Muscle of back (tissue), 13 donors: ENCODE results near the gene PHPT1. TPM values are rescaled to one million over a fixed set of nuclear protein-coding genes. Genes with fewer than 3 reads are reported as not detected.
"Not testable (repeated sequence)": the region's sequence is repeated elsewhere in the genome, so short reads cannot be mapped to it uniquely, and the experiment has no call there.

ENCODE experiments used
- DNase-seq, 3 donors: peaks; one replicate each; pipeline versions ENCODE4 v3.0.0 to v3.0.0-alpha.2; 2013
- long read RNA-seq, 9 donors: transcript quantifications; one replicate each; lab custom pipeline, GENCODE V29; 2026
- polyA plus RNA-seq, 10 donors: library from polyadenylated mRNA; unstranded; fragments of 120-200 nt; gene quantifications; one replicate each; pipeline ENCODE4 v1.2.1, GENCODE V29; 2013; ENCODE audit not compliant: insufficient read length in 10 of 10

PHPT1 gene
- 100 to 1,000 TPM in 4 of 10 donors, 10 to 100 TPM in 6; 63.9 to 118 (median 81.7) TPM for polyA plus RNA-seq
- long read RNA-seq, donor 1, transcript PHPT1-201 (3 exons, 890 nt) = major isoform, 112 of 118 reads
- long read RNA-seq, donor 1, partial matches to known transcripts = 0 of 118 reads
- long read RNA-seq, donor 1, other reads (novel, unspliced or antisense) = 0 of 118 reads
- long read RNA-seq, donor 2, transcript PHPT1-204 (2 exons, 627 nt) = minor isoform, 10 of 148 reads
- long read RNA-seq, donor 2, transcript PHPT1-201 (3 exons, 890 nt) = major isoform, 126 of 148 reads
- long read RNA-seq, donor 2, partial matches to known transcripts = 8 of 148 reads
- long read RNA-seq, donor 2, other reads (novel, unspliced or antisense) = 0 of 148 reads
- long read RNA-seq, donor 3, partial matches to known transcripts = 0 of 1 reads
- long read RNA-seq, donor 3, other reads (novel, unspliced or antisense) = 0 of 1 reads
- long read RNA-seq, donor 4, transcript PHPT1-204 (2 exons, 627 nt) = minor isoform, 5 of 121 reads
- long read RNA-seq, donor 4, transcript PHPT1-201 (3 exons, 890 nt) = major isoform, 113 of 121 reads
- long read RNA-seq, donor 4, partial matches to known transcripts = 0 of 121 reads
- long read RNA-seq, donor 4, other reads (novel, unspliced or antisense) = 0 of 121 reads
- long read RNA-seq, donor 5, transcript PHPT1-204 (2 exons, 627 nt) = minor isoform, 5 of 221 reads
- long read RNA-seq, donor 5, transcript PHPT1-201 (3 exons, 890 nt) = major isoform, 214 of 221 reads
- long read RNA-seq, donor 5, partial matches to known transcripts = 0 of 221 reads
- long read RNA-seq, donor 5, other reads (novel, unspliced or antisense) = 0 of 221 reads
- long read RNA-seq, donor 6, transcript PHPT1-204 (2 exons, 627 nt) = minor isoform, 8 of 168 reads
- long read RNA-seq, donor 6, transcript PHPT1-201 (3 exons, 890 nt) = major isoform, 145 of 168 reads
- long read RNA-seq, donor 6, partial matches to known transcripts = 6 of 168 reads
- long read RNA-seq, donor 6, other reads (novel, unspliced or antisense) = 0 of 168 reads
- long read RNA-seq, donor 7, transcript PHPT1-201 (3 exons, 890 nt) = major isoform, 91 of 102 reads
- long read RNA-seq, donor 7, transcript PHPT1-204 (2 exons, 627 nt) = minor isoform, 6 of 102 reads
- long read RNA-seq, donor 7, partial matches to known transcripts = 0 of 102 reads
- long read RNA-seq, donor 7, other reads (novel, unspliced or antisense) = 0 of 102 reads
- long read RNA-seq, donor 8, transcript PHPT1-201 (3 exons, 890 nt) = major isoform, 94 of 97 reads
- long read RNA-seq, donor 8, partial matches to known transcripts = 0 of 97 reads
- long read RNA-seq, donor 8, other reads (novel, unspliced or antisense) = 0 of 97 reads
- long read RNA-seq, donor 9, transcript PHPT1-201 (3 exons, 890 nt) = major isoform, 16 of 19 reads
- long read RNA-seq, donor 9, partial matches to known transcripts = 0 of 19 reads
- long read RNA-seq, donor 9, other reads (novel, unspliced or antisense) = 0 of 19 reads

GRCh38 chr9:136849038-136849959 is at the start of gene PHPT1:
Gene PHPT1, plus strand, starts transcription at chr9:136849409. Its CDS starts 22 bp downstream, at chr9:136849431.
- DNase-seq = peak; percentile 99 to 100 (median 99)

- DNase-seq = peak in 1 of 3 donors; percentile 59
Observed at GRCh38 chr9:136799854-136800657, 49.2 kb upstream of the PHPT1 start.

- DNase-seq = no peak
Observed at GRCh38 chr9:136802321-136802720, 46.9 kb upstream of the PHPT1 start.

- DNase-seq = not testable (repeated sequence)
Observed at GRCh38 chr9:136803009-136803550, 46.1 kb upstream of the PHPT1 start.

- no peak for DNase-seq
Observed at GRCh38 chr9:136803551-136804508, 45.4 kb upstream of the PHPT1 start.

GRCh38 chr9:136804509-136805206 is 44.6 kb upstream of the PHPT1 start:
- no peak for DNase-seq

- DNase-seq = no peak
Observed at GRCh38 chr9:136805207-136805740, 43.9 kb upstream of the PHPT1 start.

- DNase-seq = no peak
Observed at GRCh38 chr9:136806067-136806466, 43.1 kb upstream of the PHPT1 start.

- no peak for DNase-seq
Observed at GRCh38 chr9:136806631-136807201, 42.5 kb upstream of the PHPT1 start.

- DNase-seq = peak; percentile 76 to 94 (median 91)
Observed at GRCh38 chr9:136807281-136808074, 41.7 kb upstream of the PHPT1 start, which contains the start of gene RABL6. Gene RABL6, plus strand, starts transcription at chr9:136807948. Its CDS starts 249 bp downstream, at chr9:136808197.

- DNase-seq = peak in 1 of 3 donors; percentile 50
Observed at GRCh38 chr9:136808075-136808805, 41.0 kb upstream of the PHPT1 start.

GRCh38 chr9:136808806-136809158 is 40.4 kb upstream of the PHPT1 start:
- DNase-seq = no peak

- DNase-seq = no peak
Observed at GRCh38 chr9:136814725-136815421, 34.3 kb upstream of the PHPT1 start.

GRCh38 chr9:136815422-136815782 is 33.8 kb upstream of the PHPT1 start:
- no peak for DNase-seq
